Stomach (tissue), 9 donors: ENCODE data around the gene ZNF398. TPM values are rescaled to one million over a fixed set of nuclear protein-coding genes. Genes with fewer than 3 reads are reported as not detected.

Experiments used
- DNase-seq, 2 donors: peaks; one replicate each; pipeline versions ENCODE4 v3.0.0 to v3.0.0-alpha.2; 2013 to 2019
- H3K27ac ChIP-seq, 5 donors: fragments of 200-600 bp in 4 of 5; sonication (generic) in 4 of 5; one replicate each; pipeline ENCODE4 v1.5.1; 2013 to 2019; ENCODE audit warnings: mild to moderate bottlenecking in 1 of 5, moderate library complexity in 1 of 5
- H3K27me3 ChIP-seq, 3 donors: fragments of 200-600 bp; sonication (generic); one replicate each; pipeline ENCODE4 v1.5.1; 2017 to 2019; ENCODE audit warnings: mixed run types in 1 of 3
- H3K36me3 ChIP-seq, 4 donors: fragments of 200-600 bp; sonication (generic); 1 replicate in 3 of 4; 2 replicates in 1 of 4; pipeline ENCODE4 v1.5.1; 2016 to 2019
- H3K4me1 ChIP-seq, 4 donors: fragments of 200-600 bp; sonication (generic); one replicate each; pipeline ENCODE4 v1.5.1; 2016 to 2019
- H3K4me3 ChIP-seq, 4 donors: fragments of 200-600 bp; sonication (generic) in 3 of 4; one replicate each; pipeline ENCODE4 v1.5.1; 2016 to 2019; ENCODE audit warnings: mild to moderate bottlenecking in 1 of 4
- H3K9me3 ChIP-seq, 4 donors: fragments of 200-600 bp; sonication (generic); one replicate each; pipeline ENCODE4 v1.5.1; 2016 to 2019
- EP300 ChIP-seq: sonication (generic); formaldehyde crosslinking; IDR thresholded peaks from one replicate; pipeline ENCODE4 v1.6.1; 2017; ENCODE audit warnings: antibody characterized with exemption
- POLR2A ChIP-seq, 4 donors: fragments of 450-650 bp; IDR thresholded peaks; one replicate each; pipeline ENCODE4 v1.6.1; 2016; ENCODE audit warnings: antibody characterized with exemption in 4 of 4, control low read depth in 2 of 4, mild to moderate bottlenecking in 1 of 4, moderate library complexity in 1 of 4
- POLR2AphosphoS5 ChIP-seq, 3 donors: sonication (generic); formaldehyde crosslinking; IDR thresholded peaks; one replicate each; pipeline ENCODE4 v1.6.1; 2016; ENCODE audit warnings: antibody characterized with exemption in 3 of 3
- WGBS, 5 donors: extraction: QIAGEN DNeasy Blood & Tissue Kit in 3 of 5; methylation state at CpG; one replicate each; pipeline versions ENCODE4 v1.1.5 to v1.1.7; 2013 to 2018; 5-methylcytosine and 5-hydroxymethylcytosine counted together
- intact Hi-C: fragments of 100-400 bp; cut with DNase I; formaldehyde crosslinking; loops from one replicate; pipeline ENCODE4 v1.15.1; 2023; ENCODE audit warnings: low total_unique reads
- polyA plus RNA-seq, 3 donors: library from polyadenylated mRNA; stranded (reverse); fragments of 200-250 nt; gene quantifications; one replicate each; pipeline ENCODE4 v1.2.3, GENCODE V29; 2013
- total RNA-seq, 5 donors: library from RNA; depleted of rRNA; stranded (reverse); fragments of >200 nt; gene quantifications; one replicate each; pipeline versions ENCODE4 v1.1.0 to v1.2.3, GENCODE V29; 2014 to 2016
- TF ChIP-seq, protein P1 (sequence below), 7 experiments: fragments of 450-650 bp in 4 of 7; fragments of 200-600 bp in 3 of 7; sonication (generic) in 3 of 7; IDR thresholded peaks; one replicate each; pipeline ENCODE4 v1.5.1; 2016 to 2019; ENCODE audit warnings: antibody characterized with exemption in 7 of 7, control low read depth in 2 of 7, mild to moderate bottlenecking in 1 of 7
- donor health status: healthy with polysubstance abuse.
- donor health status: Bipolar disorder and iron deficiency.
- donor health status: healthy.

Gene ZNF398
- total and polyA plus RNA-seq, 8 donors = 2.1 to 55.4 (median 12.5) TPM

DNA sequence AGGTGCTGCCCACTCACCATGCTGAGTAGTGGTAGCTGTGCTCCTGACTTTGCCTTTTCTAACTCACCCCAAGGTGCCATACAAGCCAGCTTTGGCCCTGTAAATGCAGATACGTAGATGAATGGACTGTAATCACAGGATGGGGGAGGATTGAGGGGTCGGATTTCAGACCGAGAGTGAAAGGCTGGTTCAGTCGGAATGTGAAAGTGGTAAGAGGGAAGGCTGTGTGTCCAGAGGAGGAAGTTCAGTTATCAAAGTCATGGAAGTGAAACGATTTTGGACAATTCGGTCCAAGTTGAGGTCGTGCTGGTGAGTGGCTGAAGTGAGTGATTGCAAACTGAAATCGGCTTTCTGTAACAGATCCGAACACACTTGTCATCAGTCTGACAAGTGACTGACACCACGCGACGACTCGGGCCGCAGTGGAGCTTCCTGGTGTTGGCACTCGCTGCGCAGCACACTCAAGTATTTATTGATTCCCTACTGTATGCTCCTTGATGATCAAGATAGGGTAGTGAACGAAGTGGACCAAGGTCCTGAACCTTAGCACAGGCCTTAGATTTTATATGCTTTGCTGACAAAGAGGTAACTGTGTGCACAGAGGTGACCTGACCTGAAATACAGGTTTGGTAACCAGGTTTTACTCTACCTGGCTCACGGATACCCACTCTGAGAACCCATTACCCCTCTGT lies 58.6 kb downstream of the ZNF398 start:
- Histone ChIP-seq H3K27ac (peak overlapping the region in 1 of 5 donors; percentile 20), H3K36me3 (peaks cover 68 to 100% (median 97%) of the 10 kb centered on the region in 4 donors), H3K9me3 (no peaks in the 10 kb centered on the region), H3K4me1 (peaks cover 0 to 24% (median 12%) of the 10 kb centered on the region in 4 donors), H3K4me3 (no peak overlapping the region), H3K27me3 (no peaks in the 10 kb centered on the region)
- no peak for TF ChIP-seq EP300
- DNase-seq = peak in 1 of 2 donors; percentile 77
- intact Hi-C loops = no loop called here
- whole genome bisulfite sequencing, 5 donors = 30 to 60% (median 46%) methylated on average over 18 of the region's 18 CpGs

DNA sequence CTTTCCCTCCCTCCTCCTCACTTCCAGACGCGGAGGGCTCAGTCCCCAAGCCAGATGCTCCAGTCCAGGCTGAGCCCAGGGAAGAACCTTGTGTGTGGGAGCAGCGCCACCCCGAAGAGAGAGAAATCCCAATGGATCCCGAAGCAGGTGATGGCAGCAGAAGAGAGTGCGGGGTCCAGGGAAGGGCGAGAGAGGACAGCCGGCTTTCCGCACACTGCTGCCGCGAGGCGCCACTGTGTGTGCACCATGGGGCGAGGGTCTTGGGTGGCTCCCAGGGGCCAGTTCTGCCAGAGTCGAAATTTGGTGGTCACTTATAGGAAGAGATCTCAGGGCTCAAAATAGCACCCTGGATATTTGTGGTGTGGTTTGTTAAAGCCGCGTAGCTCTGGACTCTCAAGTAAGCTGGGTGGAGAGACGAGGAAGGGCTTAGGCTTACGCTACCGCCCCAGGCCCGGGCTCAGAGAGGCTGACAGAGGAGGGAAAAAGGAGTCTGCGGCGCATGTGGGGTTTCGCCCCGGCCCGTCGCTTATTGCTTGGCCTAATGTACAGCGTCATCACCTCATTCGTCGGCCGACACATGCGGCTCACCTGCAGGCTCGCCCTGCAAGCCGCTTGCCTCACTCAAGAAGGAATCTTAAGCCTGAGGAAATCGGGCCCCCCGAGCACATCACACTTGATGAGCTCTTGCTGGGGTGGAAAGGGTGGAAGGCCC lies 60.2 kb downstream of the ZNF398 start:
- Histone ChIP-seq H3K4me3 (no peak overlapping the region), H3K9me3 (no peaks in the 10 kb centered on the region), H3K4me1 (peaks cover 0 to 24% (median 12%) of the 10 kb centered on the region in 4 donors), H3K27ac (no peak overlapping the region), H3K27me3 (no peaks in the 10 kb centered on the region), H3K36me3 (peaks cover 68 to 100% (median 97%) of the 10 kb centered on the region in 4 donors)
- DNase-seq = no peak
- intact Hi-C loops = no loop called here
- WGBS, 5 donors = 86 to 93% (median 88%) methylated on average over 35 of the region's 35 CpGs
- TF ChIP-seq POLR2A (IDR thresholded peaks at IDR 0.05) (no peak), POLR2AphosphoS5 (IDR thresholded peaks at IDR 0.05) (no peak), EP300 (no peak)
- TF ChIP-seq, protein P1, sequence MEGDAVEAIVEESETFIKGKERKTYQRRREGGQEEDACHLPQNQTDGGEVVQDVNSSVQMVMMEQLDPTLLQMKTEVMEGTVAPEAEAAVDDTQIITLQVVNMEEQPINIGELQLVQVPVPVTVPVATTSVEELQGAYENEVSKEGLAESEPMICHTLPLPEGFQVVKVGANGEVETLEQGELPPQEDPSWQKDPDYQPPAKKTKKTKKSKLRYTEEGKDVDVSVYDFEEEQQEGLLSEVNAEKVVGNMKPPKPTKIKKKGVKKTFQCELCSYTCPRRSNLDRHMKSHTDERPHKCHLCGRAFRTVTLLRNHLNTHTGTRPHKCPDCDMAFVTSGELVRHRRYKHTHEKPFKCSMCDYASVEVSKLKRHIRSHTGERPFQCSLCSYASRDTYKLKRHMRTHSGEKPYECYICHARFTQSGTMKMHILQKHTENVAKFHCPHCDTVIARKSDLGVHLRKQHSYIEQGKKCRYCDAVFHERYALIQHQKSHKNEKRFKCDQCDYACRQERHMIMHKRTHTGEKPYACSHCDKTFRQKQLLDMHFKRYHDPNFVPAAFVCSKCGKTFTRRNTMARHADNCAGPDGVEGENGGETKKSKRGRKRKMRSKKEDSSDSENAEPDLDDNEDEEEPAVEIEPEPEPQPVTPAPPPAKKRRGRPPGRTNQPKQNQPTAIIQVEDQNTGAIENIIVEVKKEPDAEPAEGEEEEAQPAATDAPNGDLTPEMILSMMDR (IDR thresholded peaks at IDR 0.05) = no peak

GRCh38 chr7:149209518-149210269 lies 62.4 kb downstream of the ZNF398 start:
- peak; percentile 31 to 36 for DNase-seq
- no peaks in the 10 kb centered on the region for H3K9me3 ChIP-seq
- TF ChIP-seq EP300 = no peak
- TF ChIP-seq, protein P1 (IDR thresholded peaks at IDR 0.05) = peak in 3 of 7 experiments; percentile 6 to 25 (median 22)
- H3K36me3 ChIP-seq = peaks cover 76 to 100% (median 98%) of the 10 kb centered on the region in 4 donors
- H3K27me3 ChIP-seq = no peaks in the 10 kb centered on the region
- no peak overlapping the region for H3K27ac ChIP-seq
- WGBS, 5 donors = 60 to 71% (median 69%) methylated on average over 7 of the region's 7 CpGs
- intact Hi-C loops = no loop called here
- no peak overlapping the region for H3K4me3 ChIP-seq
- H3K4me1 ChIP-seq = peaks cover 0 to 15% (median 11%) of the 10 kb centered on the region in 4 donors

GRCh38 chr7:149210551-149210950 lies 63.3 kb downstream of the ZNF398 start:
- H3K4me3 ChIP-seq = no peak overlapping the region
- H3K4me1 ChIP-seq = peaks cover 0 to 7% (median 6%) of the 10 kb centered on the region in 4 donors
- TF ChIP-seq EP300 (no peak), POLR2AphosphoS5 (IDR thresholded peaks at IDR 0.05) (no peak), POLR2A (IDR thresholded peaks at IDR 0.05) (no peak)
- TF ChIP-seq, protein P1 (IDR thresholded peaks at IDR 0.05) = no peak
- WGBS, 5 donors = 86 to 96% (median 93%) methylated on average over 7 to 11 of the region's 11 CpGs
- H3K9me3 ChIP-seq = no peaks in the 10 kb centered on the region
- no peak for DNase-seq
- no peaks in the 10 kb centered on the region for H3K27me3 ChIP-seq
- intact Hi-C loops = no loop called here
- H3K27ac ChIP-seq = no peak overlapping the region
- peaks cover 74 to 100% (median 100%) of the 10 kb centered on the region in 4 donors for H3K36me3 ChIP-seq
